GM12874 (cell line): ENCODE measurements around the gene MANEAL.

ENCODE experiments used
- TF ChIP-seq, protein P1 (sequence below): IDR thresholded peaks from 2 replicates; pipeline ENCODE4 v1.5.1; 2011; ENCODE audit warnings: low read depth, mild to moderate bottlenecking, control low read depth, low read length, moderate library complexity; ENCODE audit not compliant: insufficient read depth

MANEAL gene

DNA sequence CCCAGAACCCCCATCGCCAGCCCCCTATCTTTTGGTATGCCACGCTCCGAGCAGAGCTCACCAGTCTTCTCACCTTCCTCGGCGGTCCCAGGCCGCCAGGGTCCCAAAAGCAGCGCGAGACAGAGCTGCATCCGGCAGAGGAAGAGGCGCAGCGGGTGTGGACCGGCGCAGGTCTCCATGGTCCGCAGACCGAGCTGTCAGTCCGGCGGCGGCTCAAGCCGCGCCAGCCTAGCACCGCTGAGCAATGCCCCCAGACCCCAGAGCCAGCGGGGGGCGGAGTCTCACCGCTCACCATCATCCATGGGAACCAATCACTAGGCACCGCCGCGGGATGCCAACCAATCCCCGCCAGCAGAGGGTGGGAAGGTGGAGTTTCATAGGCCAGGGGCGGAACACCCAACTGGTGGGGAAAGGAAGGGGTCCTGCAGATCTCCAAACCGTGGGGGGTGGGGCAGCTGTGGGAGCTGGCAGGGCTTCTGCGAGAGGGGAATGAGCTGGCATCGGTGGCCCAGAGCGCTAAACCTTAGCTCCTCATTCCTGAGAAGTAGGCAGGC lies 28.7 kb upstream of the MANEAL start, which contains the start of gene EPHA10:
Gene EPHA10 (minus strand): TSS at position 233 of the 554 bp plus-strand sequence. CDS start 54 bp downstream, at position 179.
- TF ChIP-seq, protein P1, sequence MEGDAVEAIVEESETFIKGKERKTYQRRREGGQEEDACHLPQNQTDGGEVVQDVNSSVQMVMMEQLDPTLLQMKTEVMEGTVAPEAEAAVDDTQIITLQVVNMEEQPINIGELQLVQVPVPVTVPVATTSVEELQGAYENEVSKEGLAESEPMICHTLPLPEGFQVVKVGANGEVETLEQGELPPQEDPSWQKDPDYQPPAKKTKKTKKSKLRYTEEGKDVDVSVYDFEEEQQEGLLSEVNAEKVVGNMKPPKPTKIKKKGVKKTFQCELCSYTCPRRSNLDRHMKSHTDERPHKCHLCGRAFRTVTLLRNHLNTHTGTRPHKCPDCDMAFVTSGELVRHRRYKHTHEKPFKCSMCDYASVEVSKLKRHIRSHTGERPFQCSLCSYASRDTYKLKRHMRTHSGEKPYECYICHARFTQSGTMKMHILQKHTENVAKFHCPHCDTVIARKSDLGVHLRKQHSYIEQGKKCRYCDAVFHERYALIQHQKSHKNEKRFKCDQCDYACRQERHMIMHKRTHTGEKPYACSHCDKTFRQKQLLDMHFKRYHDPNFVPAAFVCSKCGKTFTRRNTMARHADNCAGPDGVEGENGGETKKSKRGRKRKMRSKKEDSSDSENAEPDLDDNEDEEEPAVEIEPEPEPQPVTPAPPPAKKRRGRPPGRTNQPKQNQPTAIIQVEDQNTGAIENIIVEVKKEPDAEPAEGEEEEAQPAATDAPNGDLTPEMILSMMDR: no peak

DNA sequence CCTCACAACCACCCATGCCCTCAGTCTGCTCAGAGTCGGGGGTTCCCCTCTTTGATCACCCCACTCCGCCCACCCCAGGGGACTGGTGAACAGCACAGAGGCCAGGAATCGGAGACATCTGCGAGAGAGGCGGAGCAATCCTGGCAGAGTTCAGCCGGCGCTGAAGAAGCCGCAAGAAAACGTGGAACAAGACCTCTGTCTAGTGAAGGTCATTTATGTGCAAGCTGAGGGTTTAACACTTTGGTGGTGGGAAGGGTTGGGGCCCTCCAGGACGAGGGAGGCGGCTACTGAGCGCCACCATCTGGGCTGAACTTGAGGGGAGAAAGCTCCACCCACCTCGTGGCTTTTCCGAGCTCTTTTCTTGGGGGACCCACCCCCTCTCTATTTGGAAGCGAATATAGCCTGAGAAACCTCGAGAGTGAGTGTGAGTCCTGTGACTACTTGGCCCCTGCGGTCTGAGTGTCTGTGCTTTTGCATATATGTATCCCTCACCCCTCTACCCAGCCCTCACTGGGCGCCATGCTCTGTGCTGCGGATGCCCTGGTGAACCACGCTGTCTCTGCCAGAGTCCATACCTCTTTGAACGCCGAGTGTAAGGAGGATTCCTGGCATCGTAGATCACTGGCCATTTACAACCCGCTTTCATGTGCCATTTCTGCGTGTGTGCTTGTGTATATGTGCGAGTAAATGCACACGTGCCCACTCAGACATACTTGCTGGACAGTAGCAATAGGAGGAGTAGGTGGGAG lies 27.6 kb upstream of the MANEAL start:
- TF ChIP-seq, protein P1: no peak

DNA sequence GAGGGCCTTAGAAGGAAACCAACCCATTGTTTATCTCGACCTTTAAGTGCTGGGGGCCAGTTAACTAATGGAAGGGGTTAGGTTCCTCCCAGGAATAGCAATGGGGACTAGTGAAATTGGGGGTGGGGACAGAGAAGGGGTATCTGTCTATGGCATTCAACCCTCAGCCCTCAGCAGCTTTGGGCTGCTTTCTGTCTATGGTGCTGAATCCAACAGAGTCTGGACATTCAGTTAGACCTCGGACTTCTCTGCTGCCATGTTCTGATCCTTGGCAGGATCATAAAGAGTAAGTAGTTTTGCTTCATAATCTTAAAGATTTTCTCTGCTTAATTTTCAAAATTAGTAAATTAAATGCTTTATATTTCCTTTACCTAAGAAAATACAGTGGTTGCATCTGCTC lies 26.2 kb upstream of the MANEAL start:
- TF ChIP-seq, protein P1: no peak

DNA sequence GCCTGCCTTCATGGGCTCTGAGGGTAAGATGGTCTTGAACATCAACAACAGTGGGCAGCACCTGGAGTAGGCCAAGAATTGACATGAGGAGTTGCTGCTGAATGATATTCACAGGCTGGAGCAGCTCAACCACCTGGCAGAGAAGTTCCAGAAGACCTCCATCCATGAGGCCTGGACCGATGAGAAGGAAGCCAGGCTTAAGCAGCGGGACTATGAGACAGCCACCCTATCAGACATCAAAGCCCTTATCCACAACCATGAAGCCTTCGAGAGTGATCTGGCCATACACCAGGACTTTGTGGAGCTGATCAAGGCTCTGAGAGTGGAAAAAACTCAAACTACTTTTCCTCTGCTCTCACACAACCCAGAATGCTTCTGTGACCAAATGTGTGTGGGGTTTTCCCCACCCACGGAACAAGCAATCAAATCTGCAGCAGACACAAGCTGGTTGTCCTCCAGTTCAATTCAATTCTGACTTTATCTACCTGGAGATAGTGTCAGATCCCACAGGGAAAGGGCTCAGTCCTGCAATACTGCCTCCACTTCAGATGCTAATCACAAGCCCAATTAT lies 16.6 kb upstream of the MANEAL start:
- TF ChIP-seq, protein P1: no peak

DNA sequence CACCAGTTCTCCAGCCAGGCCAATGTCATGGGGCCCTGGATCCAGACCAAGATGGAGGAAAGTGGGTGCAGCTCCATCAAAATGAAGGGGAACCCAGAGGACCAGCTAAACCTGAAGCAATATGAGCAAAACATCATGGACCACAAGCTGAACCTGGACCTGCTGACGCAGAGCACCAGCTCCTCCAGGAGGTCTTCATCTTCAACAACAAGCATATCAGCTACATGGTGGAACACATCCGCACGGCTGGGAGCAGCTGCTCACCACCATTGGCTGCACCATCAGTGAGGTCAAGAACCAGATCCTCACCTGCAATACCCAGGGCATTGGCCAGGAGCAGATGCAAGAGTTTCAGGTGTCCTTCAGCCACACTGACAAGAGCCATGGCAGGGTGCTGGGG lies 15.0 kb upstream of the MANEAL start:
- TF ChIP-seq, protein P1: no peak

DNA sequence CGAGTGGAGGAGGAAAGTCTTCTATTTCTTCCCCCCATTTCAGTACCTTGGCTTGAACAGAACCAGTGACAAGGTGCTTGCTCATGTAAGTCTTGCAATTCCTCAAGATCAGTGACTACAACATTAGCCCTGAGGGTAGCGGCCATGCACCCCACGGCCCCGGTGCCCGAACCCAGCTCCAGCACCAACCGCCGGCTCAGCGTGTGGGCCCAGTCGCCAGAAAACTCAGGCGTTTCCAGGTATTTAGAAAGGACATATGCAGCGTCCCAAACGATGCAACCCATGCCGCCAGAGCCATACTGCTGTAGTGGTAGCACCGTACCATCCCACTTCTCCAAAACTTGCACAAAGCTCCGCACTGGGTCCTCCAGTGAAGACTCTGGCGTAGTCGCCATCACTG lies 11.2 kb upstream of the MANEAL start:
- TF ChIP-seq, protein P1: no peak

DNA sequence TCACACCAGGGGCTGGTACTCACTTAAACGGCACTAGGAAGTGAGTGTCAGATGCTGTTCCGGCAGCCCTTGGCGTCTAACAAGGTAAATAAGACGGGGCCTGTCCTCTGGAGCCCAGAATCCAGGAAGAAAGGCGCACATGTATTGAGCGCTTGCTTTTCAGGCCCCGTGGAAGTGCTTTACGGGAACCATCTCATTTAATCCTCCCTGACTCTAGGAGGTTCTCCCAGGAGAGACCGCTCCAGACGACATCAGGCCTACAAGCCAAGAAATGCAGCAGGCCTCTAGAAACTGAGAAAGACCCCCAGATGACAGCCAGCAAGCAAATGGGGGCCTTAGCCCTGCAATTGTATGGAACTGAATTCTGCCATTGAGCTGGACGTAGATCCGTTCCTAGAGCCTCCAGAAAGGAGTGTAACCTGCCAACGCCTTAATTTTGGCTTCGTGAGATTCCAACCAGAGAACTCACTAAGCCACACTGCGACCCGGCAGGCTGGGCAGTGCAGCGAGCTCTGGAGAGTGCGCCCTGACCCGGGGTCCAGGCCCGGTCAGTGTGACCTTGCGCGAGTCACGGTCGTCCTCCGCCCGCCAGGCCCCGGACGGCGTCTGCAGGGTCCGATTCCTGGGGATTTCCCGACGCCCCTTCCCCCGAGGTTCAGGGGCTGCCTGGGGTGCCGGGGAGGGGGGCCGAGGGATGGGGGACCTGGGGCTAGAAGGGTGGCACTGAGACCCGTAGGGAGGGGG lies 532 bp upstream of the MANEAL start:
- TF ChIP-seq, protein P1: no peak
